GM19043 (cell line): Measurements from ENCODE around the gene HOPX.
"Not testable (repeated sequence)": the region's sequence is repeated elsewhere in the genome, so short reads cannot be mapped to it uniquely, and the experiment has no call there.

ENCODE experiments used
- ATAC-seq: cut with Tn5 transposase; IDR thresholded peaks from one replicate; pipeline ENCODE4 v1.9.1; 2021; ENCODE audit warnings: low read depth; ENCODE audit not compliant: unreplicated experiment

Gene HOPX

DNA sequence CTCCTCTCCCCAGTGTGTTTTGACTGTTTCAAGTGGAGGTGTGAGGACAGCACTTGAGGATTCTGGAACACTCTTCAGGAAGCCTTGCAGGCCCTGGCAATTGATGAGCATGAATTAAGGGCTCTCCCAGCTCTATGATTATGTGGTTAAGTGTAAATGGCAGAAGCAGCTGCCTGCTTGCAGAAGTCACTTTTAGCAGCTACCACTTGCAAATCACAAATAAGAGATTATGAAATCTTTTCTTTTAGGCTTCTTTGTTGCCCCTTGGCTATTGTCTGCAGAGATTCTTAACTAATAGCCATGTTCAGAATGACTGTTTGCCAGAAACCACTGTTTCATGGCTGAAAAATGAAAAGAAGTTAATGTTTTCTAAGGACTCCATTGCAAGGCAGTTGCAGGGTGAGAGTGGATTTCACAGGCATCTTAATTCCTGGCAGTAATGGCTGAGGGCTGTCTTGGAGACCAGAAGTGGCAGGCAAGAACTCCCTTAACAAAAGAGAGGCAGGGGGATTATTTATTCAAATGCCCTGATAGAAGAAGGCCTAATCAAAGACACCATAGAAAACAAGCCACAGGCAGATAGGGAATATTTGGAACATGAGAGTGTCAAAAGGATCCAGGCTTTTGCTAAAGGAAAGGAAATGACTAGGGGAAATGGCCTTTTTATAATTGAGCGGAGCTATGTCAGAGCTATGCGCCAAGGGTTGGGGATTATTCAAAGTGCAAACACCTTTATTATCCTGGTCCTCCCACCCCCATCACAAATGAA is 8.3 kb upstream of the HOPX start:
- no peak for ATAC-seq

GRCh38 chr4:56688094-56688647 is 7.1 kb upstream of the HOPX start:
- ATAC-seq = no peak

DNA sequence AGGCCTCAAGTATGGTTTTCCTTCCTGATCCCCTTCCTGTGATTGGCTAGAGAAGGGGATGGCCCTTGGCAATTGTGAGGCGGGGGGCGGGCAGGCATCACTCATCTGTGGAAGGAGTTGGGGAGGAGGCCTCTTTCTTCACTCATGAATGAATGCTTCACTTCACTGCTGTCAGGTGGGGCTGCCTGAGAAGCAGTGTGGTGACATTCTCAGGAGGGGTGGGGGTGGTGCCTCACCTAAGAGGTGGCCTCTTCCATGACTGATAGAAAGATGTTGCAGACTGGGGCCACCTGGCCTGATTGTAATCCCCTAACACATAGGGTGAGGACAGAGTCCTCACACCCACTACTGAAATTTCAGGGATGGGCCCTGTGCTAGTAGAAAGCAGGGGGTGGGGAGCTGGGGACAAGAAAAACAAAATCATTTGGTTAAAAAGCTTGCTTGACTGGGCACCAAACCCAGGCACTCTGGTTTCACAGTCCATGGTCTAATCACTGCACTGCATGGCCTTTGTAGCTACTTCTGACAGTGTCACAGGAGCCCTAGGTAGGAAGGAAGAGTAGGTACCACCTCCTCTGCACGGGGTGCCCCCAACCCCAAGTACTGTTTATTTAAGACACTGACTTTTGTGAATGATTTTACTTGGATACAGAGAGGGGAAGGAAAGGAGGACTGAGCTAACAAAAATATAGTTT is 5.6 kb upstream of the HOPX start:
- ATAC-seq = no peak

GRCh38 chr4:56684320-56685050 is 3.4 kb upstream of the HOPX start:
- ATAC-seq = no peak

- no peak for ATAC-seq
Measured at GRCh38 chr4:56683455-56683854, 2.4 kb upstream of the HOPX start.

GRCh38 chr4:56681853-56682525 is 893 bp upstream of the HOPX start:
- ATAC-seq = no peak

DNA sequence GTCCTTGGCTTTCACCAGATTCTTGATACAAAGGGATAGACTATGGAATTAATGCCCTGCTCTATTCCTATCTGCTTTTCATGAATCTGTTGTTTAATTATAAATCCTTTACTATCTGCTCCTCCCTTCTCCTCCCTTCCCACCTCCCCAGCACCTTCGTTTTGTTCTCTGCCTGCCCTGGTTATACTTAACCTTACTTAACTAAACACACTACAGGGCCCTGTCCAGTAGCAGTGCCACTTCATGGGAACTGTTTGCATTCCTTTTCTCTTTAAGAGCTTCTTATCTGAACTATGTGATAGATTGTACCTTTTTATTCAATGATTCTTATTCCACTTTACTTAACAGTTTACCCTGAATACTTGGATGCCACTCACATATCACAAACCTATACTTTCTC is 830 bp downstream of the HOPX start:
- ATAC-seq = no peak

GRCh38 chr4:56677711-56678110 is 3.4 kb downstream of the HOPX start:
- ATAC-seq = no peak

DNA sequence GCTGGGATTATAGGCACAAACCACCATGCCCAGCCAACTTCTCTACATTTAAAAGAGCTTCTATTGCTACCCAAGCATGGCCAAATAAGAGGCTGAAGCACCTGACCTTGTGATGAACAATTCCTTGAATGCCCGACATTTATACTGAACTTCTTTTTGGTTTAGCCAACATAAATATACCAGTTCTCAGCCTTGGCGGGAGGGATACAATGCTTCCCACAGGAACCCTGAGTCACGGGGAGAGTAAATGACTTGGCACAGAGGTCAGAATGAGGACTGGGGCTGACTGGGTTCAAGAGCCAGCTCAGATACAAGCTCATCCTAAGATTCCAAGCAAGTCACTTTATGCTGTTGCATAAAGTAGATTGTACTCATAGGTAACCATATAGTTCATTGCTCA is 6.1 kb downstream of the HOPX start:
- no peak for ATAC-seq

GRCh38 chr4:56671860-56672259 is 9.2 kb downstream of the HOPX start:
- ATAC-seq = no peak

DNA sequence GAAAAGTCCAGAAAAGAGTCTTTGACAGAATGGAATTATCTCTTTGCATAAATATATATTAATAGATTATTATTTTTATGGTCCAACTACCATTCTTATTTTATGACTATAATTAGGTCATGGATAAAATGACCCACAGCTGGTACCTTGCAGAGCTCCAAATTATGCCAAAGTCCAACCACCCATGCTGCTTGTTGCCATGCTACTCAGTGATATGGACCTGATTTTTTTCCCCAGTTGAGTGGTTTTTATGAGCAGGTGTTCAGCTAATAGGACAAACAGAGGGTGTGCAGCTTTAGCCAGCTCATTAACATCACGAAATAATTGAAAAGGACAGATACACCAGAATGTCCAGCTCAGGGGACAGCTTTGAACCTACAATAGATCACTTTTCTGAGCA is 9.7 kb downstream of the HOPX start:
- ATAC-seq = no peak

GRCh38 chr4:56668267-56668666 is 12.8 kb downstream of the HOPX start:
- no peak for ATAC-seq

GRCh38 chr4:56667396-56667795 is 13.7 kb downstream of the HOPX start:
- not testable (repeated sequence) for ATAC-seq

DNA sequence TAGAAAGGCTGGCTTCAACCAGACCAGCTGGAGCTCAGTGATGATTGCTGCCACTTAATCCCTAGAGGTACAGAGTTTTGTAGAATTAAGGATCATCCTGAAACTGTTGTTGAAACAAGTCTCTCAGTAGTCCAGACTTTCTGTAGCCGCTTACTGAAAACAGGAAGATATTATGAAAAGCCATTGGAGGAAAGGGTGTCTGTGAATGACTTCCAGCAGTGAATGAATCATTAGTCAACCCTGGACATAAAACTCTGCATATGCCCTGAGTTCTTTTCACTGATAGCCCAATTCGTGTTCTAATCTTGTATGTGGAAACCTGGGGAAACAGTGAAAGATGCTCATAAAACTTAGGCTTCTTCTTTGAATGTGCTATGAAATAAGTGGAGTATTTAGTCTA is 14.8 kb downstream of the HOPX start:
- ATAC-seq = no peak

- ATAC-seq = no peak
Measured at GRCh38 chr4:56665781-56666180, 15.3 kb downstream of the HOPX start.

DNA sequence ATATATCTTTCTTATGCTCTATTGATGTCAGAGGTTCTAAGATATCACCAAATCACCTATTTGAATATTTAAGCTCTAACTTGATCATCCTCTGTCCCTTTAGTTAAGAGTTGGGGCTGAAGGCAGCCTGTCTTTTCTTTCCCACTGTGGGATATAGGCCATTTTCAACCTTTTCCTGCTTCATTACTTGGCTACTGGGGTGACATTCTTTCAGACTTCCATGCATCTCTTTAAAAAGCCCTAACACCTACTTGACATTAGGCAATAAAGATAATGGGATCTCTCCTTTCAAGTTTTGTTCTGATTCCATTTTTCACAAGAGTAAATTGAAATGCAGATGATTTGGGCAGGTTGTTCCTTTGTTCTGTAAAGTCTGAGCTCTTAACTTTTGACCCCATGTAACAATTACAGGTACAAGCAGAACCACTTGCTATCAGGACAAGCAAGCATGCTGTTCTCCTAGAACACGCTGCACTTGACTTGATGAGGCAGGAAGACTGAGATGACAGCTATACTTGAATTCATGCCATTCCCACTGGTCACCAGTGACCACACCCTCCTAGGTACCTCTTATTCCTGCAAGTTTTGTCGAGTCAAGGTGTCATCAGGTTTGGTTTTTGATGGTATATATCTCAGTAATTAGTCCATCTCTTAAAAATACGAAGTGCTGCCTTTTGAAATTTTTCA is 18.2 kb downstream of the HOPX start:
- ATAC-seq = no peak

- no peak for ATAC-seq
Measured at GRCh38 chr4:56659946-56660345, 21.1 kb downstream of the HOPX start.

GRCh38 chr4:56658528-56658927 is 22.6 kb downstream of the HOPX start:
- ATAC-seq = no peak

- no peak for ATAC-seq
Measured at GRCh38 chr4:56657818-56658217, 23.3 kb downstream of the HOPX start.

GRCh38 chr4:56657128-56657527 is 24.0 kb downstream of the HOPX start:
- no peak for ATAC-seq
